ENCODE results near the gene GNRH2.

The GNRH2 gene

DNA sequence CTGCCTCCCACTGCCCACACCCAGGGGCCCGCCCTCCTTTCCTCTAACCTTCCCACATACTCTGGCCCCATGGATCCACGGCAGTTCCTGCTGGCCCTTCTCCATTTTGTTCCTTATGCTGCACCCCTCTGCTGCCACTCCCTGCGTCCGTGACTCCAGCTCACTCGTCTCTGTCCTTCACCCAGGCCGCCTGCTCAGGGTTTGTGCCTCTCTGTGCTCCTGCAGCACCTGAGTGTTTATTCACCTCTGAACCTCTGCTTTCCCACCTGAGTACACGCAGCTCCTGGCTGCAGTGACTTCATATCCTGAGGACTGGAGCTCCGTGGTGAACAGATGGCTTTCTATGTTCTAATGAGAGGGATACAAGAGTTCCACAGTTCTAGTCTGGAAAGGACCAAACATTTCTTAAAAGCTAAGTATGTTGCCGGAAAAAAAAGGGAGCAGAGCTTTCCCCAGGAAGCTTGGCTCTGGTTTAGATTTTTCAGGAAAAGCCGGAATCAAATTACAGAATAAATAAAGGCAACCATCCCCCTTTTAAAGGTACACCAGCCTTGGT is 1.5 kb upstream of the GNRH2 start (continued):
- no peak for TF ChIP-seq PRDM10 (tag by site-specific recombination; IDR thresholded peaks at IDR 0.05)

- ChIA-PET CTCF (interaction anchor here (0.6 to 2.6 kb wide), 2 partner anchors 11 to 178 kb away, joined by 3 to 12 read pairs; no protein-coding TSS in a partner anchor), POLR2A (interaction anchor here (0.6 to 1.4 kb wide), 2 partner anchors 9 to 170 kb away, joined by 3 to 5 read pairs; no protein-coding TSS in a partner anchor)
- Histone ChIP-seq H3K36me3 (ENCODE audit: control insufficient read depth in 2 of 2, insufficient read depth in 1 of 2, low read length in 2 of 2) (peaks cover 11 to 35% of the 10 kb centered on the region in 2 experiments; a peak in 2 of 3 replicates), H3K4me1 (ENCODE audit: control insufficient read depth, insufficient read depth, low read length) (peaks cover 16% of the 10 kb centered on the region), H3K27ac (ENCODE audit: extremely low read depth, low read depth, low read length) (no peak overlapping the region), H3K9me3 (ENCODE audit: control insufficient read depth, insufficient read depth, low read depth, low read length) (no peaks in the 10 kb centered on the region), H3K4me3 (ENCODE audit: low read depth, low read length) (no peak overlapping the region)
- TF ChIP-seq ZSCAN16 (tag by site-specific recombination; IDR thresholded peaks at IDR 0.05) (no peak), ZNF23 (tag by site-specific recombination; IDR thresholded peaks at IDR 0.05; ENCODE audit: borderline replicate concordance) (no peak), ZNF701 (tag by site-specific recombination; IDR thresholded peaks at IDR 0.05) (no peak), ZNF776 (tag by site-specific recombination; IDR thresholded peaks at IDR 0.05; ENCODE audit: borderline replicate concordance) (no peak), ZNF146 (tag by site-specific recombination; IDR thresholded peaks at IDR 0.05) (no peak), ZBTB1 (tag by site-specific recombination; IDR thresholded peaks at IDR 0.05) (no peak), ZXDB (tag by site-specific recombination; IDR thresholded peaks at IDR 0.05) (no peak), ZNF394 (tag by site-specific recombination; IDR thresholded peaks at IDR 0.05; ENCODE audit: borderline replicate concordance) (no peak), ZFP3 (tag by site-specific recombination; IDR thresholded peaks at IDR 0.05; ENCODE audit: low read depth) (no peak), ZNF664 (tag by site-specific recombination; IDR thresholded peaks at IDR 0.05) (no peak), GLI4 (tag by site-specific recombination; IDR thresholded peaks at IDR 0.05) (no peak), ZNF18 (tag by site-specific recombination; IDR thresholded peaks at IDR 0.05) (no peak), MZF1 (tag by site-specific recombination; IDR thresholded peaks at IDR 0.05; ENCODE audit: borderline replicate concordance) (no peak), ZNF324 (tag by site-specific recombination; IDR thresholded peaks at IDR 0.05) (no peak)
- TF ChIP-seq, protein P1, sequence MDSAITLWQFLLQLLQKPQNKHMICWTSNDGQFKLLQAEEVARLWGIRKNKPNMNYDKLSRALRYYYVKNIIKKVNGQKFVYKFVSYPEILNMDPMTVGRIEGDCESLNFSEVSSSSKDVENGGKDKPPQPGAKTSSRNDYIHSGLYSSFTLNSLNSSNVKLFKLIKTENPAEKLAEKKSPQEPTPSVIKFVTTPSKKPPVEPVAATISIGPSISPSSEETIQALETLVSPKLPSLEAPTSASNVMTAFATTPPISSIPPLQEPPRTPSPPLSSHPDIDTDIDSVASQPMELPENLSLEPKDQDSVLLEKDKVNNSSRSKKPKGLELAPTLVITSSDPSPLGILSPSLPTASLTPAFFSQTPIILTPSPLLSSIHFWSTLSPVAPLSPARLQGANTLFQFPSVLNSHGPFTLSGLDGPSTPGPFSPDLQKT (IDR thresholded peaks at IDR 0.05; ENCODE audit: borderline replicate concordance, low read depth, low read length), result no peak
- TF ChIP-seq, protein P2, sequence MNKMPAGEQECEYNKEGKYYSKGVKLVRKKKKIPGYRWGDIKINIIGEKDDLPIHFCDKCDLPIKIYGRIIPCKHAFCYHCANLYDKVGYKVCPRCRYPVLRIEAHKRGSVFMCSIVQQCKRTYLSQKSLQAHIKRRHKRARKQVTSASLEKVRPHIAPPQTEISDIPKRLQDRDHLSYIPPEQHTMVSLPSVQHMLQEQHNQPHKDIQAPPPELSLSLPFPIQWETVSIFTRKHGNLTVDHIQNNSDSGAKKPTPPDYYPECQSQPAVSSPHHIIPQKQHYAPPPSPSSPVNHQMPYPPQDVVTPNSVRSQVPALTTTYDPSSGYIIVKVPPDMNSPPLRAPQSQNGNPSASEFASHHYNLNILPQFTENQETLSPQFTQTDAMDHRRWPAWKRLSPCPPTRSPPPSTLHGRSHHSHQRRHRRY (tag by site-specific recombination; IDR thresholded peaks at IDR 0.05), result no peak
These were observed 797 bp upstream of the GNRH2 start for GRCh38 chr20:3042625-3043024.

Data from HEK293 (cell line).